22Rv1 (cell line): ENCODE measurements around the gene CCND2.

Source experiments
- H3K27ac ChIP-seq: fragments of 450-650 bp; 2 replicates; pipeline ENCODE4 v1.5.1; 2017
- CTCF ChIP-seq: fragments of 450-650 bp; IDR thresholded peaks from 2 replicates; pipeline ENCODE4 v1.5.1; 2017; ENCODE audit warnings: mild to moderate bottlenecking
- ZFX ChIP-seq: fragments of 450-650 bp; IDR thresholded peaks from 2 replicates; pipeline ENCODE4 v1.6.1; 2017; ENCODE audit warnings: antibody characterized with exemption, borderline replicate concordance

The CCND2 gene

DNA sequence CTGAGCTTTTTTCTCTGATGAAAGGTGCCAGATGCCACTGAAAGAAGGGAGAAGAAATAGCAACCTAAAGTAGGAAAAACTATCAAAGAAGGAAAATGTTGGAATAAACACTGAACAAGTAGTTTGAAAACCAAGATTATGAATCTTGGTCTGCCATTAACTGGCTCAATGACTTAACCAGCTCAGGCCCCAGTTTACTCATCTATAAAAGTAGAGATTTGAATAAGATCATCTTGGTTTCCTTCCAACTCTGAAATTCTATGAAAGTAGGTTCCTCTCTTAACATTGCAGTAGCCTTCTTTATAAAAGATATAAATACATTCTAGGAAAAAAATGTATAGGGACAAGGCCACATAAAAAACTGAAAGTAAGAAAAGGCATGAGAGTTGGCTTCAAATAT, 16.1 kb upstream of the CCND2 start:
- no peak for TF ChIP-seq ZFX
- TF ChIP-seq CTCF, result no peak
- no peak overlapping the region for H3K27ac ChIP-seq

DNA sequence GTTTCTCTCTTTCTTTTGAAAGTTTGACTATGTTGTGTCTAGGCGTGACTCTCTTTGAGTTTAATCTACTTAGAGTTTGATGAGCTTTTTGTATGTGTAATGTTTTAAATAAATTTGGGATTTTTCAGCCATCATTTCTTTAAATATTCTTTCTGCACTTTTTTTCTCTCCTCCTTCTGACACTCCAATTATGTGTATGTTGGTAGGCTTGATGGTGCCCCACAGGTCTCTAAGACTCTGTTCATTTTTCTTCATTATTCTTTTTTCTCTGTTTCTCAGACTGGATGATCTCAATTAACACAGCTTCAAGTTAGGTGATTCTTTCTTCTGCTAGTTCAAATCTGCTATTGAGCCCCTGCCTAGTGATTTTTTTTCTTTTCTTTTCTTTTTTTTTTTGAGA, 14.5 kb upstream of the CCND2 start:
- no peak for TF ChIP-seq ZFX
- no peak for TF ChIP-seq CTCF

GRCh38 chr12:4261655-4262054, 11.9 kb upstream of the CCND2 start:
- H3K27ac ChIP-seq, result no peak overlapping the region
- no peak for TF ChIP-seq CTCF
- TF ChIP-seq ZFX, result no peak

More for the DNA sequence above, 14.5 kb upstream of the CCND2 start:
- no peak overlapping the region for H3K27ac ChIP-seq

GRCh38 chr12:4265280-4265679, 8.3 kb upstream of the CCND2 start:
- no peak overlapping the region for H3K27ac ChIP-seq
- TF ChIP-seq ZFX, result no peak
- TF ChIP-seq CTCF, result no peak

- H3K27ac ChIP-seq, result no peak overlapping the region
Observed at GRCh38 chr12:4266990-4267389, 6.6 kb upstream of the CCND2 start.

GRCh38 chr12:4267704-4268328, 5.7 kb upstream of the CCND2 start:
- TF ChIP-seq CTCF, result no peak
- no peak for TF ChIP-seq ZFX
- H3K27ac ChIP-seq, result no peak overlapping the region

More at GRCh38 chr12:4266990-4267389, 6.6 kb upstream of the CCND2 start:
- TF ChIP-seq ZFX (no peak), CTCF (no peak)

GRCh38 chr12:4268329-4269181, 5.0 kb upstream of the CCND2 start:
- no peak overlapping the region for H3K27ac ChIP-seq

More at GRCh38 chr12:4268329-4269181, 5.0 kb upstream of the CCND2 start:
- TF ChIP-seq CTCF (no peak), ZFX (no peak)
